SK-MEL-5 (cell line): ENCODE results near the gene NAA60. TPM values are rescaled to one million over a fixed set of nuclear protein-coding genes. Genes with fewer than 3 reads are reported as not detected.

Experiments used
- DNase-seq: peaks from one replicate; pipeline ENCODE4 v3.0.0-alpha.2; 2016; ENCODE audit warnings: low read depth, low spot score
- in situ Hi-C: cut with HindIII; loops from 2 replicates; pipeline ENCODE4 v1.10.0; 2016; ENCODE audit warnings: low sequenced_read_pairs, high pct_unique_total_duplicates, low pct_unique_long_range_greater_than_20kb
- polyA plus RNA-seq, 2 experiments: library from polyadenylated mRNA; depleted of rRNA; stranded (reverse); fragments of >200 nt; gene quantifications; 2 replicates each; pipeline ENCODE4 v1.2.3, GENCODE V29; 2015
- total RNA-seq: library from RNA; depleted of rRNA; stranded (reverse); fragments of >200 nt; shearing (Covaris generic); gene quantifications from 2 replicates; pipeline ENCODE4 v1.2.3, GENCODE V29; 2014; rRNA removed

The NAA60 gene
- total RNA-seq = 4.7 and 5.2 TPM in 2 replicates
- 51.2 and 67.6 TPM in 2 replicates for polyA plus RNA-seq (2015; cell fraction: cytosol; rRNA removed)
- polyA plus RNA-seq (2015; cell fraction: nucleus; rRNA removed) = 45.3 and 121 TPM in 2 replicates

DNA sequence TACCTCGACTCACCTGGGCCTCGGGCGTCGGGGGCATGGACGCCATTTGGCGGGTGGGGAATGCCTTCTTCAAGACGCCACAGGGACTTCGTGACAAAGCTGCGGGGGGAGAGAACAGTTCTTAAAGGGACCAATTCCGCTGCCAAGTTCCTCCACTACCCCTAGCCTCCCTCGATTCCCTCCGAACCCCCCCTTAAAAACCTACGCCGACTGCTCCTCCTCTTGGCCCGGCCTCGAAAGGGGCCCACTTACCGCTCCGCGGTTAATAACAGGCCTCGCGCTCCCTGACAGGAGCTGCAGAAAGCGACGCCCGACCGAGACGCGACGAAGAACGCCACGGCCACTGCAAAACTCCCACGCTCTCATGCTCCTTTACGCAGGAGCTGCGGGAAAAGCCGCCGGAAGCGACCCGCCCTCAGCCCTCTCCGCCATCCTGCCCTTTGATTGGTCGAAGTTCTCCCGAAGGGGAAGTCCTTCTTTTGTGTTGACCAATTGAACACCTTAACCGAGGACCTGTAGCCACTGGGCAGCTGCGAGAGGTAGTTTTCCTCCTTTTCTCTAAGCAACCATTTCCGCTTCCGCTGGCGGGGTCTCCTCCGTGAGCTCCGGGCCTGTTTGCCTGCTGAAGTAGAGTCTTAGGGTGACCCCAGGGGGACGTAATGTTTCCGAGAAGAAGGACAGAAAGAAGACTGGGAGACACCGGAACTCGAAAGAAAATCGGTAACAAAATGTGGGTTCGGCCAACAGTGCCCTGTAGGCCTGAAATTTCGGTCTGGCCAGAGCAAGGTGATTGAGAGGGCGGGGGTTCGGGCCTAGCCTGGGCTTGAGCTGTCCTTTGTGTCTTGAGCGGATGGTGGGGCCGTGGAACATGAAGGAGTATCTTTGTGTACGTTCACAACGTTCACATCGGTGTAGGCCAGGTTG lies at the start of gene NAA60, which contains the start of gene ZNF597:
Gene NAA60 (plus strand): TSS at position 573 of the 924 bp plus-strand sequence. CDS start 32,548 bp downstream, outside the sequence.
Gene ZNF597 (minus strand): TSS at position 397 of the 924 bp plus-strand sequence. CDS start 351 bp downstream, at position 46.
- peak; percentile 94 for DNase-seq
- in situ Hi-C loops = no loop called here

DNA sequence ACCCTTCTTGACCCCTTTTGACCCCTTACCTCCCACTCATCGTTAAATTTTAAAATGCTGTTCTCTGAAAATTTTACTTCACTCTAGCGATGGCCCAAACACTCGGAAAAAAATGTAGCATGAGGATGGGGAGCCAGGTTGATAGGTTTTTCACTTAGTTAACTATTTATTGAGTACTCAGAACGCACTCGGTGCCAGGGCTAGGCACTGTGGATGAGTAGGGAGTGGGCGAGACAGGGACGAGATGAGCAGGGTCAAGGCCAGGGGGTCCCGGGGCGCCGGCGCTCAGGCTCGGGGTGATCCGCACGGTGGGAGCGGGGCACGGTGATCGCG lies 43.1 kb upstream of the NAA60 start:
- in situ Hi-C loops = no loop called here
- DNase-seq = no peak

DNA sequence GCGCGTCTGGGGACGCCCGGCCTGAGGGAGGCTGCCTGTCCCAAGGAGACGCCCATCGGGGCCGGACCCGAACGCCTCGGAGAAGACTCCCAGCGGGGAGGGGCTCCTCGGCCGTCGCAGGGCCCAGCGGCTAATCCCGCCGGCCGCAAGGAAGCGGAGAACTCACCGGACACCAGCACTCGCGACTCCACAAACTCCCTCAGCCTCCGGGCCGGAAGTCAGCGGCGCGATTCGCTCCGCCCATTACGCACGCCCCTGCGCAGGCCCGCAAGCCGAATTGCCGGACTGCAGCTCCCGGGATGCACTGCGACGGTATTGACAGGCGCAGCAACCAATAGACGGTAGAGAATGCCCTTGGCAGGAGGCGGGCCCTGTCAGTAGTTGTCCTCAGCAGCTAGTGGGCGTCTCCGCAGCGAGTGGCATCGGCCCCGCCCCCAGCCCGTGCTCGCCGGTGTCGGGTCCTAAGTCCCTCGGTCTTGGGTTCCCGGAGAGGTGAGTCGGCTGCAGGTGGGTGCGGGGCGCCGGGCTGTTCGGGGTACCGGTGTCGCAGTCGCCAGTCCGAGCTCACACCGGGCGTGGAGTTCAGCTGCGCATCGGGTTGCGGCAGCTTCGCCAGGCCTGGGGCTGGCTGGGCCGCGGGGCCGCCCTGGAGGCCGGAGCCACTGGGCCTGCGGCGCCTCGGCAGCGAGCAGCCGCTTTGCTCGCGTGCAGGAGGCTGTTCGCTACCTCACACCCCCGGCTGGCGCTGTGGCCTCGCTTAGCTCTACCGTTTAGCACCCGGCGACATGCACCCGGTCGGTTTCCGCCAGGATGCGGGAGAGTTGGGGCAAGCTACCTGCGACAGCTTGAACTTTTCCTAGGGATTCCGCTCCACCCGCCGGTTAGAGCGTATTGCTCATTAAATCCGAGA lies 42.4 kb upstream of the NAA60 start, which contains the start of the genes ZNF174 and ZSCAN32:
Gene ZNF174 (plus strand): TSS at position 437 of the 910 bp plus-strand sequence. CDS start 790 bp downstream, outside the sequence.
Gene ZSCAN32 (minus strand): TSS at position 226 of the 910 bp plus-strand sequence. CDS start 3,447 bp downstream, outside the sequence.
- in situ Hi-C loops = no loop called here

DNA sequence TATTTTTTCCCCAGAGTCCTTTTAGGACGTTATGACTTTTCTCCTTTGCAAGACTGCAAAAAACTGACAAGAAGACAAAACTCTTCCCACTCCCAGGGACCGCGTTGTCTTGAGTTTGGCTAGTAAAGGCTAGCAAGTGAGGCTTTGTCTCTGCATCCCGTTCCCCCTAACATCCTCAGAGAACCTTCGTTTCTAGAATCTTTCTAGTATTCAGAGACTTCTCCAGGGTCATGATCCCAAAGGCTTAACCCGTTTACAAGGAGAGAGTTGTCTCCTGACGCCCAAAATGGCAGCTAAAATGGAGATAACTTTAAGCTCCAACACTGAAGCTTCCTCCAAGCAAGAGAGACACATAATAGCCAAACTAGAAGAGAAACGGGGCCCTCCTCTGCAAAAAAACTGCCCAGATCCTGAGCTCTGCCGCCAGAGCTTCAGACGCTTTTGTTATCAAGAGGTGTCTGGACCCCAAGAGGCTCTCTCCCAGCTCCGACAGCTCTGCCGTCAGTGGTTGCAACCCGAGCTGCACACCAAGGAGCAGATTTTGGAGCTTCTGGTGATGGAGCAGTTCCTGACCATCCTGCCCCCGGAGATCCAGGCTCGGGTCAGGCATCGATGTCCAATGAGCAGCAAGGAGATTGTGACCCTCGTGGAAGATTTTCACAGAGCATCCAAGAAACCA lies 41.6 kb upstream of the NAA60 start:
- DNase-seq = peak; percentile 11
- in situ Hi-C loops = no loop called here

More for the DNA sequence above, 42.4 kb upstream of the NAA60 start, which contains the start of the genes ZNF174 and ZSCAN32:
- DNase-seq = peak; percentile 98

- in situ Hi-C loops = no loop called here
- no peak for DNase-seq
Observed at GRCh38 chr16:3408561-3409197, 34.8 kb upstream of the NAA60 start.

DNA sequence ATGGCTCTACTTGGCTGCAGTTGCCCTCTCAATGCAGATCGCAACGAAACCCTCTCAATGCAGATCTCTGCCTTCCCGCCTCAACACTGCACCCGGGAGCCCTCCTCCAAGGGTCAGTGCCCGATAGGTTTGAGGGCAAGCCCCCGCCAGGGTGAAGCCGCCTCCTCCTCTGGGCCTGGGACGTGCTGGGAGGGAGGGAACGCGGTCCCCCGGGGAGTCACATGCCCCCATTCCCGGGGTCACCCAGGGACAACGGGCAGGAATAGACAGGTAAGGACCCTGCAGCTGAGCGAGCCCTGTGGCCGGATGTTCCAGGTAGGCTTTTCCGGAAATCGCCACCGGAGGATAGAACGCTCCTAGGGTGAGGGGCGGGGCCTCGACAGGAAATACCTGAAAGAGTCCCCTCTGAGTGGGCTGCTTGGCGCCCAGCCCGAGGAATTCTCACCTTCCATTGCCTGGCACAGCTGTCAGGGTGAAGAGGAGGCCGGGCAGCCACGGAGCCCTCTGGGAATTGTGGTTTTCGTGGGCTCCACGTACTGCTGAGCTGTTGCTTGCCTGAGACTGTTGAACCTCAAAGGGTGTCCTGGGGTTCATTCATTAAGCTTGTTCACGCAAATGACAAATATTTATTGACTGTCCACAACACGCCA lies 29.6 kb upstream of the NAA60 start:
- no peak for DNase-seq
- in situ Hi-C loops = no loop called here

GRCh38 chr16:3431779-3432219 lies 11.7 kb upstream of the NAA60 start:
- DNase-seq = peak; percentile 63
- in situ Hi-C loops = no loop called here

GRCh38 chr16:3434373-3434772 lies 9.1 kb upstream of the NAA60 start:
- no peak for DNase-seq
- in situ Hi-C loops = no loop called here

DNA sequence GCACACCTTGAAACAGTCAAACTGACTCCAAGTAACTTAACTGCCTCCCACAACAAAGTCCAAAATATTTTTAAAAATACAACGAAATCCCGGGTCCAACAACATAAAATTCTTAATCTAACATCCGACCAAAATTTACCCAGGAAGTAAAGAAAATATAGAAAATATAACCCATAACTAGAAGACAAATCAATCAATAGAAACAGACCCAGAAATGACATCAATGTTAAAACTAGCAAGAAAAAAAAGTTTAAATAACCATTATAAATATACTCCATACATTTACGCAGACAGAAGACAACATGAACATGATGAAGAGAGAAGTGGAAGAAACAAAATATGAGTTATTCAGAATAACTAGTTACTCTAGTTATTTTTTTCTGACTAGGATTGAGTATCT lies 3.8 kb upstream of the NAA60 start:
- no peak for DNase-seq
- in situ Hi-C loops = no loop called here

DNA sequence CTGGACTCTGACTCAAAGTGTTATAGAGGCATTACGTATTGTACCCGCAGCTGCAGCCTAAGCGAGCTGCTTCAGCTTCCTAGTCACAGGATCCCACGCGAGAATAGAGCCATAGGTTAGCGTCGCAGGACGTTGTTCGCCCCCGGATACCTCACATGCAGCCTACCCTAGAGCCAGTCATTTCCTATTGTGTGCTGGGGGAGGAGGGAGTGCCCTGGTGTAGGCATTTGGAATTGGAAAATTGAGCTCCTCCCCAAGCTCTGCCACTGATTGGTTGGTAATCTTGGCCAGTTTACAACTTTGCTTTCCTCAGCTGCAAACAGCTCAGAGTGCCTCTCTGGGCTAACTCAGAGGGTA lies 530 bp downstream of the NAA60 start:
- in situ Hi-C loops = no loop called here
- peak; percentile 61 for DNase-seq

- DNase-seq = no peak
- in situ Hi-C loops = no loop called here
Observed at GRCh38 chr16:3454093-3454492, 10.6 kb downstream of the NAA60 start.

- in situ Hi-C loops = no loop called here
- DNase-seq = no peak
Observed at GRCh38 chr16:3454631-3455147, 11.2 kb downstream of the NAA60 start.

DNA sequence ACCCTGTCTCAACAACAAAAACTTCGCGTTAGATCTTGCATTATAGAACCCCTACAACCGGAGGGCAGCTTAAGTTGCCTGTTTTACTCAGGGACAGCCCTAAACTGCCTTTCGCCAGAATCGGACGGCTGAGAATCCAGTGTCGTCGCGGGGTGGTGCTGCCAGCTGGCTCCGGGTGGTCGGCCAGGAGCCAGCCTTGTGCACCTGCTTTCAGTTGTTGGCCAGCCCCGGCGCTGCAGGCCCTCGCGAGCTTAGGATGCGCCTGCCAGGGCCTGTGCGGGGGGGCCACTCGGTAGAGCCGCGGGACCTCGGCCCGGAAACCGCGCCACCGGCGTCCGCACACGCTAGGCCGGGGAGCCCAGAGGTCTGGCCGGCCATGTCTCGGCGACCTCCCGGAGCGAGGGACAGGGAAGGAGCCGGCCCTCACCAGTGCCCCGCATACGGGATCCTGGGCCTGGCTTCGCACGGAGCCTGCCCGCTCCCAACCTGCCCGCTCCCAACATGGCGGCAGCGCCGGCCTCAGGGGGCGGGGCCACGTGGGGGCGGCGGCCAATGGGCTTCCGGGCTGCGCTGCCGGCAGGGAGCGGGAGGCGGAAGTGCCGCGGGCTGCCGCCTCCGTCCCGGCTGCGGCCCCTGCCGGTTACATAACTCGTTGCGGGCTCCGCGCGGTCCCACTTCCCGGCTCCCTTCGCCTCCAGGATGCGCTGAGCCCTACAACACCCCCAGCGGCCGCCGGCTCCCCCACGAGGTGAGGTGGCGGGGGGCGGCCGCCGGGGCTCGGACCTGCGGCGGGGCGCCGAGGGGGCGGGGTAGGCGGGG lies 14.2 kb downstream of the NAA60 start:
- peak; percentile 84 for DNase-seq
- in situ Hi-C loops = no loop called here

GRCh38 chr16:3458278-3458851 lies 14.9 kb downstream of the NAA60 start:
- in situ Hi-C loops = no loop called here
- no peak for DNase-seq

DNA sequence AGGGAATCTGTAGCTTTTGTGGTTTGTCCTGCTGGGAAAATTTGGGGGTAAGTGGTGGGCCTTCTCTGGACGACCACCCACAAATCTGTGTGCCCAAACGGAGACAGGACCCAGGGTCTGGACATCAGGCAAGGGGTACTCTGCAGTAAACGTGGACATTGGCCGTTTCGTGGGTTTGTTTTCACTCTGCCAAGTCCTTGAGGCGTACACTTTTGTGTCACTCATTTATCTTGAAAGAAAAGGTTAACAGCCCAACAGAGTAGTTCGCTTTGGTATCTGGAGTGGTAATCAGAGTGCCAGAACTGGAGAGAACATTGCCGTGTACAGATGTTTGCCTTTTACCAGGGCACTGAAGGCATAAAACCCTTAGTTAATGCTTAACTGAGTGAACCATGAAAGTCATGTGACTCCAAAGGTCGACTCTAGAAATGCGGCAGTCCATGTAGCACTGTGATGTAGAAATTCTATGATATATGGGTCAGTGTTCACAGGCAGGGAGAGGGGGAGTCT lies 15.4 kb downstream of the NAA60 start:
- in situ Hi-C loops = no loop called here
- no peak for DNase-seq
